ENCODE results near the gene KIF13A. TPM values are rescaled to one million over a fixed set of nuclear protein-coding genes. Genes with fewer than 3 reads are reported as not detected.
A peak's percentile ranks its signal among the peaks of the same experiment; 100 is the strongest.
"Not testable (repeated sequence)": the region's sequence is repeated elsewhere in the genome, so short reads cannot be mapped to it uniquely, and the experiment has no call there.

The KIF13A gene
- total RNA-seq, 1 donor from 2014 or later = 19.4 TPM

GRCh38 chr6:17971128-17972073 is 16.0 kb downstream of the KIF13A start:
- peak; percentile 61 to 62 for DNase-seq (ENCODE audit: low read depth in 2 of 2)

DNA sequence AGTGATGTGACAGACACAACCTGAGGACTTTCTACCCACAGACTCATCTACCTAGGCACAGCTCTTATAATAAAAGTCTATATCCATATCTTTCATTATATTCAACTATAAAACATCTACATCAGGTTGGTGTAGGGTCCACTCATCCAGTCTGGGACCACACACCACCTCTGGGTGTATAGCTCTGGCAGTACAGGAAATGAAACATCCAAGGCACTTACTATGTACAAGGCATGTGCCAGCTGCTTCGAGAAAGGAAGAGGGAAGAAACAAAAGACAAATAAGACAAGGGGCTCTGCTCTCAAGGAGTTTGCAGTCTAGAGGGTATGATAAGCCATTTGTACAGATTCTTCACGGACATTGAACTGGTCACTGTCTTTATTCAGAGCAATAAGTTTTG is 18.6 kb downstream of the KIF13A start:
- no peak for DNase-seq (ENCODE audit: low read depth in 2 of 2)

GRCh38 chr6:17967668-17968518 is 19.5 kb downstream of the KIF13A start:
- DNase-seq (ENCODE audit: low read depth in 2 of 2) = peak in 1 of 2 donors; percentile 21

DNA sequence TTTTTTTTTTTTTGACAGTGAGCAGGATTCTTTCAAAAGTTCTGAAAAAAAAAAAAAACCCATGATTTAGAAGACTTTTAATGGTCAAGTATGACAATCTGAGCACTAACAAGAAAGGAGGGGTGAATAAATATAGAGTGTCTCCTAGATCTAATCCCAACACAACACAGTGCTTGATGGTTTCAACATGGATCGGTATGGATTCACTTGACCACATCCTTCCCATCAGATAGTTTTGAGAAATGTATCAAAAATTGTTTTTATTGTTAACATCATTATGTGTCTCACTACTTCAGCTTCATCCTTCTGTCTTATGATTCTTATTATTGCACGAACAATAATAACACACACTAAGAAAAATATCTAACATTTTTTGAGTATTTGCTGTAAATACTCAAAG is 21.0 kb downstream of the KIF13A start:
- DNase-seq (ENCODE audit: low read depth in 2 of 2) = no peak

- peak; percentile 23 to 55 for DNase-seq (ENCODE audit: low read depth in 2 of 2)
These were observed 22.0 kb downstream of the KIF13A start for GRCh38 chr6:17965397-17965796.

DNA sequence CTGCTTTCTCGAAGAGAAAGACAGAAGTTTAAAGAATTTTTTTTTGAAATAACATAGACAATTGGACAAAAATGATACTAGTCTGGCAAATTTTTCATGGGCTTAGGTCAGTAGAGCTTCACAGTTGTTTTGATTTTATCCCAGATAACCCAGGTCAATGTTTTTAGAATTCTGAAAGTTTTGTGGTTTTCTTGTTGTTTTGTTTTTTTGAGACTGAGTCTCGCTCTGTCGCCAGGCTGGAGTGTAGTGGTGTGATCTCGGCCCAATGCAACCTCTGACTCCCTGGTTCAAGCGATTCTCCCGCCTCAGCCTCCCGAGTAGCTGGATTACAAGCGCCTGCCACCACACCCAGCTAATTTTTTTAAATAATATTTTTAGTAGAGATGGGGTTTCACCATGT is 22.8 kb downstream of the KIF13A start:
- DNase-seq (ENCODE audit: low read depth in 2 of 2) = no peak

- peak; percentile 13 to 20 for DNase-seq (ENCODE audit: low read depth in 2 of 2)
These were observed 24.9 kb downstream of the KIF13A start for GRCh38 chr6:17962436-17963031.

DNA sequence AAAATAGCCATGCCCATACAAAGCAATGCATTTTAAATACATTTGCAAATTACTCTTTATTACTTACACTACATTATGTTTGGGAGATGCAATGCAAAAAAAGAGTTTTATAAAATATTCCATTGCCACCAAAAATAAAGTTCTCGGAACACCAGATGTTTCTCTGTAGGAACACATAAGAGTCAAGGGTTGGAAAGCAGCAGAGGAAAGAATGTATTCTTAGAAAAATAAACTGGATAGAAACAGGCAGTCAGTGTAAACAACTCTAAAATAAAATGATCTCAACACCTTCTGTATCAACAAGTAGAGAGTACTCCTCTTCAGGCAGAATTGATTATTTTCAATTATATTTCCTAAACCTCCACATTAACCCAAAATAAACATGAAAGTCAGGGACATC is 28.1 kb downstream of the KIF13A start:
- no peak for DNase-seq (ENCODE audit: low read depth in 2 of 2)

GRCh38 chr6:17957904-17958620 is 29.4 kb downstream of the KIF13A start:
- no peak for DNase-seq (ENCODE audit: low read depth in 2 of 2)

DNA sequence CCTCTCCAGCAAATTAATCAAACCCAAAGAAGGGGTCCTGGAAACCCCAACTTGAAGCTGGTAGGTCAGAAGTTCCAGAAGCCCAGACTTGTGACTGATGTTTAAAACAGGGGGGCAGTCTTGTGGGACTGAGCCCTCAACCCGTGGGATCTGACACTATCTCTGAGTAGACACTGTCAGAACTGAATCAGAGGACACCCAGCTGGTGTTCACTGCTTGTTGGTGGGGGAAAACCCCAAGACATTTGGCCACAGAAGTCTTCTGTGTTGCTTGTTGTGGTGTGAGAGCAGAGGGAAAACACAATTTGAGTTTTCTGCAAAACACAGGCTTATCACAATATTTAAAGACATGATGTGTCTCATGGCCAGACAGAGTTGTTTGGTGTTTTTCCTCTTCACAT is 29.9 kb downstream of the KIF13A start:
- peak in 1 of 2 donors; percentile 31 for DNase-seq (ENCODE audit: low read depth in 2 of 2)

- no peak for DNase-seq (ENCODE audit: low read depth in 2 of 2)
These were observed 30.3 kb downstream of the KIF13A start for GRCh38 chr6:17957086-17957485.

- no peak for DNase-seq (ENCODE audit: low read depth in 2 of 2)
These were observed 37.3 kb downstream of the KIF13A start for GRCh38 chr6:17950095-17950494.

GRCh38 chr6:17949168-17949567 is 38.3 kb downstream of the KIF13A start:
- DNase-seq (ENCODE audit: low read depth in 2 of 2) = no peak

GRCh38 chr6:17948725-17949124 is 38.7 kb downstream of the KIF13A start:
- no peak for DNase-seq (ENCODE audit: low read depth in 2 of 2)

DNA sequence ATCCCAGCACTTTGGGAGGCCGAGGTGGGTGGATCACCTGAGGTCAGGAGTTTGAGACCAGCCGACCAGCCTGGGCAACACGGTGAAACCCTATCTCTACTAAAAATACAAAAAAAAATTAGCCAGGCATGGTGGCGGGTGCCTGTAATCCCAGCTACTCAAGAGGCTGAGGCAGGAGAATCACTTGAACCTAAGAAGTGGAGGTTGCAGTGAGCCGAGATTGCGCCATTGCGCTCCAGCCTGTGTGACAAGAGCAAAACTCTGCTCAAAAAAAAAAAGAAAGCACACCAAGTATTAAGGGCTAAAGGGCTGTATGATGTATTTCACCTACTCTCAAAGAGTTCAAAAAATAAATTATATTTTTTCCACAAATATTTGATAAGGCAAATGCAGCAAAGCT is 39.9 kb downstream of the KIF13A start:
- DNase-seq (ENCODE audit: low read depth in 2 of 2) = not testable (repeated sequence)

DNA sequence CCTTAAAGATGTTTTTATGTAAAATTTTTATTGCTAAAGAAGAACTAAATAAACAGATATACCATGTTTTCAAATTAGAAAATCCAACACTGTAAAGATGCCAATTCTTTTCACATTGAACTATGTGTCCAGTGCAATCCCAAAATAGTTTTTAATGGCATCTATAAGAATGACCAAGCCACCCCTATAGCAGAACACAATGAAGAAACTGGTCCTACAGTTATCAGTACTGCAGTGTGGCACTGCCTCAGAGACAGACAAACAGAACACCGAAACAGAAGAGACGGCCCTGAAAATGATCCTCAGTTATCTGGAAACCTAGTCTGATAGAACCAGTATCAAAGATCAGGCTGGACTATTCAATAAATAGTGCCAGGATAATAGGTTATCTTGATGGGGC is 41.9 kb downstream of the KIF13A start:
- DNase-seq (ENCODE audit: low read depth in 2 of 2) = no peak

DNA sequence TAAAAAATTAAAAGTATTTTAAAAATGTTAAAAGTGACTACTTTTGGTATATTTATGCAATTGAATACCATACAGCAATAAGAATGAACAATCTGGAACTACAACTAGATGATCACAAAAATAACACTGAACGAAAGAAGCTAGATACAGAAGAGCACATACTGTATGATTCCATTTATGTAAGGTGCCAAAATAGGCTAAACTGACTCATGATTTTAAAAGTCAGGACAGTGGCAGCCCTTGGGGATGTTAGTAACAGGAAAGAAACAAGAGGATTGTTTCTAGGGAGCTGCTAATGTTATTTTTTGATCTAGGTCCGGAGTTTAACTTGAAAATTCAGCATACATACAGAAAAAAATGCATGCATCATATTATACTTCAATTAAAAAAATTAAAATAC is 42.3 kb downstream of the KIF13A start:
- peak; percentile 61 to 83 for DNase-seq (ENCODE audit: low read depth in 2 of 2)

- DNase-seq (ENCODE audit: low read depth in 2 of 2) = no peak
These were observed 46.1 kb downstream of the KIF13A start for GRCh38 chr6:17941318-17941717.

GRCh38 chr6:17940151-17940792 is 47.2 kb downstream of the KIF13A start:
- no peak for DNase-seq (ENCODE audit: low read depth in 2 of 2)

DNA sequence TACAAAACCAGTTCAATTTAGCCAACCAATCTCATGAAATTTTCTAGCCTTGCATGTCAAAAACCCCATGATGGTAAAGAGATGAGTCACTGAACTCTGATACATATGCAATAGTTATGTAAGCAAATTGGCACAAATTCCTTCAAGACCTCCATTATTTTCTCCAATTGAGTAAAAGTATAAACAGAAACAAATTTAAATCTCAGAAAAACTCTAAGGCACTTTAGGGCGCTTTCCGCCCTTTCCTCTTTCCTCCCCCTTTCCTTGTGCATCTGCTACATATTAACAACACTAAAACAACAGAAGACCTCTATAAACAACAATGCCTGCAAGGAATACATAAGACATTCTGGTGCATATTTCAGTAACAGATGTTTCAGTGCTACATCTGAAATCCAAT is 48.5 kb downstream of the KIF13A start:
- DNase-seq (ENCODE audit: low read depth in 2 of 2) = no peak
